Endodermal cell (in vitro differentiated cells): ENCODE measurements around the gene OVOL2. TPM values are rescaled to one million over a fixed set of nuclear protein-coding genes. Genes with fewer than 3 reads are reported as not detected.

Experiments
- DNase-seq: peaks from one replicate; pipeline ENCODE4 v3.0.0-alpha.2; 2017
- H3K27ac ChIP-seq: 2 replicates; pipeline ENCODE4 v1.5.1; 2013; ENCODE audit warnings: mild to moderate bottlenecking, low read depth, low read length, moderate library complexity
- H3K27me3 ChIP-seq: 2 replicates; pipeline ENCODE4 v1.6.1; 2013; ENCODE audit warnings: mild to moderate bottlenecking, low read length, moderate library complexity; ENCODE audit not compliant: insufficient read depth, control insufficient read depth, poor library complexity, severe bottlenecking
- H3K36me3 ChIP-seq: 2 replicates; pipeline ENCODE4 v1.7.0; 2013; ENCODE audit warnings: mild to moderate bottlenecking, low read length, moderate library complexity; ENCODE audit not compliant: control insufficient read depth, insufficient read depth
- H3K4me1 ChIP-seq: one replicate; pipeline ENCODE4 v1.7.0; 2013; ENCODE audit warnings: low read length; ENCODE audit not compliant: control insufficient read depth, insufficient read depth
- H3K4me3 ChIP-seq: 2 replicates; pipeline ENCODE4 v1.5.1; 2013; ENCODE audit warnings: mild to moderate bottlenecking, low read length, moderate library complexity
- H3K9ac ChIP-seq: 2 replicates; pipeline ENCODE4 v1.6.1; 2013; ENCODE audit warnings: mild to moderate bottlenecking, low read length, moderate library complexity; ENCODE audit not compliant: poor library complexity, severe bottlenecking; ENCODE audit errors: extremely low read depth
- H3K9me3 ChIP-seq: 2 replicates; pipeline ENCODE4 v1.6.1; 2013; ENCODE audit warnings: mild to moderate bottlenecking, low read length, moderate library complexity; ENCODE audit not compliant: control insufficient read depth
- H3K27ac Mint-ChIP-seq: 2 replicates; pipeline ENCODE4 v1.8.0; 2020; ENCODE audit warnings: mixed read lengths
- H3K27me3 Mint-ChIP-seq: 2 replicates; pipeline ENCODE4 v1.8.0; 2021; ENCODE audit warnings: mild to moderate bottlenecking, mixed read lengths; ENCODE audit not compliant: insufficient read depth
- H3K36me3 Mint-ChIP-seq: 2 replicates; pipeline ENCODE4 v1.8.0; 2020; ENCODE audit warnings: low read depth, mixed read lengths
- H3K4me1 Mint-ChIP-seq: 2 replicates; pipeline ENCODE4 v1.8.0; 2020; ENCODE audit warnings: mixed read lengths
- H3K4me3 Mint-ChIP-seq: 2 replicates; pipeline ENCODE4 v1.8.0; 2020; ENCODE audit warnings: mild to moderate bottlenecking, moderate library complexity, mixed read lengths
- H3K9me3 Mint-ChIP-seq: 2 replicates; pipeline ENCODE4 v1.8.0; 2020; ENCODE audit warnings: mild to moderate bottlenecking, mixed read lengths
- CTCF ChIP-seq: fragments of 200-600 bp; sonication (generic); conservative IDR thresholded peaks from 2 replicates; pipeline ENCODE4 v1.5.0; 2021; ENCODE audit warnings: antibody characterized with exemption, mild to moderate bottlenecking
- WGBS, 2 experiments: methylation state at CpG; one replicate each; pipeline versions ENCODE4 v1.1.5 to v1.1.7; 2013; ENCODE audit warnings: missing lambda C conversion rate in 2 of 2, mixed read lengths in 1 of 2; ENCODE audit not compliant: insufficient coverage in 1 of 2, insufficient read length in 1 of 2; 5-methylcytosine and 5-hydroxymethylcytosine counted together
- total RNA-seq, 2 donors: library from RNA; stranded (reverse); fragmentation: NEBNext Ultra II Directional in 1 of 2; extraction: Animal tissue kit (Norgen Biotek cat#: 25700) in 1 of 2; gene quantifications; 2 replicates in 1 of 2; 3 replicates in 1 of 2; pipeline ENCODE4 v1.2.1, GENCODE V29; 2021

OVOL2 gene
- total RNA-seq, 2 donors from 2014 or later = 15.3 to 17.0 TPM

GRCh38 chr20:18056174-18057100 is 1.3 kb downstream of the OVOL2 start:
- Histone ChIP-seq H3K36me3 (no peaks in the 10 kb centered on the region), H3K4me1 (peaks cover 4% of the 10 kb centered on the region), H3K27me3 (peaks cover 75% of the 10 kb centered on the region), H3K27ac (no peak overlapping the region), H3K9me3 (no peaks in the 10 kb centered on the region), H3K4me3 (peak overlapping the region; percentile 79), H3K9ac (no peak overlapping the region)
- Mint-ChIP-seq H3K36me3 (peaks cover 13% of the 10 kb centered on the region), H3K27ac (no peak overlapping the region), H3K9me3 (no peaks in the 10 kb centered on the region), H3K27me3 (peaks cover 35% of the 10 kb centered on the region), H3K4me1 (peaks cover 24% of the 10 kb centered on the region), H3K4me3 (peak overlapping the region; percentile 61)
- DNase-seq = peak; percentile 79
- WGBS, 2 experiments = 3 to 4% methylated on average over 53 to 103 of the region's 103 CpGs
- TF ChIP-seq CTCF = no peak

- H3K9me3 ChIP-seq = no peaks in the 10 kb centered on the region
- peaks cover 17% of the 10 kb centered on the region for H3K36me3 Mint-ChIP-seq
- WGBS, 2 experiments = 20 to 24% methylated on average over 7 to 11 of the region's 11 CpGs
- peak overlapping the region; percentile 61 for H3K4me3 Mint-ChIP-seq
- H3K4me3 ChIP-seq = no peak overlapping the region
- H3K27ac Mint-ChIP-seq = no peak overlapping the region
- DNase-seq = peak; percentile 67
- no peak overlapping the region for H3K27ac ChIP-seq
- H3K4me1 Mint-ChIP-seq = peaks cover 24% of the 10 kb centered on the region
- TF ChIP-seq CTCF = no peak
- H3K27me3 Mint-ChIP-seq = peaks cover 33% of the 10 kb centered on the region
- peaks cover 4% of the 10 kb centered on the region for H3K4me1 ChIP-seq
- no peaks in the 10 kb centered on the region for H3K9me3 Mint-ChIP-seq
- H3K9ac ChIP-seq = no peak overlapping the region
- no peaks in the 10 kb centered on the region for H3K36me3 ChIP-seq
- peaks cover 68% of the 10 kb centered on the region for H3K27me3 ChIP-seq
Measured at GRCh38 chr20:18055261-18055660, 2.5 kb downstream of the OVOL2 start.

GRCh38 chr20:18052856-18053255 is 4.9 kb downstream of the OVOL2 start:
- Mint-ChIP-seq H3K36me3 (peaks cover 24% of the 10 kb centered on the region), H3K4me1 (peaks cover 22% of the 10 kb centered on the region), H3K9me3 (no peaks in the 10 kb centered on the region), H3K27me3 (peaks cover 15% of the 10 kb centered on the region), H3K4me3 (no peak overlapping the region), H3K27ac (no peak overlapping the region)
- TF ChIP-seq CTCF = no peak
- Histone ChIP-seq H3K36me3 (no peaks in the 10 kb centered on the region), H3K27me3 (peaks cover 44% of the 10 kb centered on the region), H3K27ac (no peak overlapping the region), H3K9ac (no peak overlapping the region), H3K4me1 (peaks cover 4% of the 10 kb centered on the region), H3K9me3 (no peaks in the 10 kb centered on the region), H3K4me3 (no peak overlapping the region)
- DNase-seq = no peak
- 92% methylated on average over 2 to 4 of the region's 4 CpGs for WGBS, 2 experiments
